ENCODE results near the gene ARHGAP12. TPM values are rescaled to one million over a fixed set of nuclear protein-coding genes. Genes with fewer than 3 reads are reported as not detected.

The ARHGAP12 gene
- total and polyA plus RNA-seq, 8 donors = 25.5 to 40.4 (median 37.3) TPM

DNA sequence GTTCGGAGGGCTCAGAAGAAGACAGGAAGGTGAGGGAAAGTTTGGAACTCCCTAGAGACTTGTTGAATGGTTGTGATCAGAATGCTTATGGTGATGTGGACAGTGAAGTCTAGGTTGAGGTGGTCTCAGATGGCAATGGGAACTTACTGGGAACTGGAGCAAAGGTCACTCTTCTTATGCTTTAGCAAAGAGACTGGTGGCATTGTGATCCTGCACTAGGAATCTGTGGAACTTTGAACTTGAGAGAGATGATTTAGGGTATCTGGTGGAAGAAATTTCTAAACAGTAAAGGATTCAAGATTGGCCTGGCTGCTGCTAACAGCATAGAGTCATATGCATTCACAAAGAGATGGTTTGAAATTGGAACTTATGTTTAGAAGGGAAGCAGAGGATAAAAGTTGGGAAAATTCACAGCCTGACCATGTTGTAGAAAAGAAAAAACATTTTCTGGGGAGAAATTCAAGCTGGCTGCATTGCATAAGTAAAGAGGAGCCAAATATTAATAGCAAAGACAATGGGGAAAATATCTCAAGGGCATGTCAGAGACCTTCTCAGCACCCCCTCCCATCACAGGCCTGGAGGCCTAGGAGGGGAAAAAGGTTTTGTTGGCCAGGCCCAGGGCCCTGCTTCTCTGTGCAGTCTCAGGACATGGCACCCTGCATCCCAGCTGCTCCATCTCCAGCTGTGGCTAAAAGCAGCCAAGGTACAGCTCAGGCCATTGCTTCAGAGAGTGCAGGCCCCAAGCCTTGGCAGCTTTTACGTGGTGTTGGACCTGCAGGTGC is 26.0 kb upstream of the ARHGAP12 start:
- Histone ChIP-seq H3K9me3 (peaks cover 0 to 10% of the 10 kb centered on the region in 2 donors), H3K27me3 (no peaks in the 10 kb centered on the region), H3K27ac (no peak overlapping the region), H3K4me1 (peaks cover 0 to 16% of the 10 kb centered on the region in 2 donors), H3K4me3 (no peak overlapping the region), H3K36me3 (no peaks in the 10 kb centered on the region)
- no peak for DNase-seq
- intact Hi-C loops (cut with DNase I) = no loop called here
- ATAC-seq = no peak
- TF ChIP-seq, protein P1, sequence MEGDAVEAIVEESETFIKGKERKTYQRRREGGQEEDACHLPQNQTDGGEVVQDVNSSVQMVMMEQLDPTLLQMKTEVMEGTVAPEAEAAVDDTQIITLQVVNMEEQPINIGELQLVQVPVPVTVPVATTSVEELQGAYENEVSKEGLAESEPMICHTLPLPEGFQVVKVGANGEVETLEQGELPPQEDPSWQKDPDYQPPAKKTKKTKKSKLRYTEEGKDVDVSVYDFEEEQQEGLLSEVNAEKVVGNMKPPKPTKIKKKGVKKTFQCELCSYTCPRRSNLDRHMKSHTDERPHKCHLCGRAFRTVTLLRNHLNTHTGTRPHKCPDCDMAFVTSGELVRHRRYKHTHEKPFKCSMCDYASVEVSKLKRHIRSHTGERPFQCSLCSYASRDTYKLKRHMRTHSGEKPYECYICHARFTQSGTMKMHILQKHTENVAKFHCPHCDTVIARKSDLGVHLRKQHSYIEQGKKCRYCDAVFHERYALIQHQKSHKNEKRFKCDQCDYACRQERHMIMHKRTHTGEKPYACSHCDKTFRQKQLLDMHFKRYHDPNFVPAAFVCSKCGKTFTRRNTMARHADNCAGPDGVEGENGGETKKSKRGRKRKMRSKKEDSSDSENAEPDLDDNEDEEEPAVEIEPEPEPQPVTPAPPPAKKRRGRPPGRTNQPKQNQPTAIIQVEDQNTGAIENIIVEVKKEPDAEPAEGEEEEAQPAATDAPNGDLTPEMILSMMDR (IDR thresholded peaks at IDR 0.05) = no peak

DNA sequence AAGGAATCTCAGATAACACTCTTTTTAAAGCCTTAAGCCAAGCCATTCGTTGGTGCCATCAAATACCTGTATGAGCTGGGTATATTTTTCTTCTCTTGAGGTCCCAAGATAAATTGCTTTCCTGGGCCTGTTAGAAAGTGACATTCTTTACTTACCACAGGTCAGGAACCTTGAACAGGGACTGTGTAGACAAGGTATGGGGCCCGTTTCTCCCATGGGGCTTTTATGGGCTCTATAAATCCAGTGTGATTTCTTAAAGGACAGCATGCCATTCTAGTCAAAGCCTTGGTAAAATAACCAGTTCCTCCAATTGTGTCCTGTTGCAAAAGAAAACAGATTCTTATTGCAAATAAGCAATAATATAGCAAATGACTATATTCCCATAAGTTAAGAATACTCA is 24.8 kb upstream of the ARHGAP12 start:
- DNase-seq = no peak
- peaks cover 0 to 10% of the 10 kb centered on the region in 2 donors for H3K9me3 ChIP-seq
- ATAC-seq = no peak
- H3K4me1 ChIP-seq = peaks cover 0 to 8% of the 10 kb centered on the region in 2 donors
- H3K27ac ChIP-seq = no peak overlapping the region
- intact Hi-C loops (cut with DNase I) = no loop called here
- TF ChIP-seq, protein P1 (IDR thresholded peaks at IDR 0.05) = no peak
- no peak overlapping the region for H3K4me3 ChIP-seq
- H3K27me3 ChIP-seq = no peaks in the 10 kb centered on the region
- no peaks in the 10 kb centered on the region for H3K36me3 ChIP-seq

DNA sequence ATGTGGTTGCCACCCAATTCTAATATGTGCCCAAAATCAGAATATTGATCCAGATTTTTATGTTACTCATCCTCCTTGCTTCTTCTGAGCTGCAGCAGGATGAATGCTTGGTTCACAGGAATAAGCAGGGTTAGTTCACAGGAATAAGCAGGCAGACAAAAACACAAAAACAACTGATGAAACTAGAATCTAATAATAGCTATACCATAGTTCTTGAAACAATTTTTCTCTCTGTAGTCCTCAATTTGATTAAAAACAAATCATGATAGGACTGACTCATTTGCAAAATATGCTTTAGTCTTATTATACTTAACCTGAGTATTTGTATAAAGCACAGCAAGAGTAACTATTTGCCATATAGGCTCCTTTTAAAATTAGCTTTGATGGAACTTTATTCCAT is 24.4 kb upstream of the ARHGAP12 start:
- Histone ChIP-seq H3K4me3 (no peak overlapping the region), H3K4me1 (peaks cover 0 to 9% of the 10 kb centered on the region in 2 donors), H3K9me3 (peaks cover 0 to 10% of the 10 kb centered on the region in 2 donors), H3K27me3 (no peaks in the 10 kb centered on the region), H3K36me3 (no peaks in the 10 kb centered on the region), H3K27ac (no peak overlapping the region)
- DNase-seq (no peak), ATAC-seq (no peak)
- TF ChIP-seq, protein P1 (IDR thresholded peaks at IDR 0.05) = no peak
- intact Hi-C loops (cut with DNase I) = no loop called here

DNA sequence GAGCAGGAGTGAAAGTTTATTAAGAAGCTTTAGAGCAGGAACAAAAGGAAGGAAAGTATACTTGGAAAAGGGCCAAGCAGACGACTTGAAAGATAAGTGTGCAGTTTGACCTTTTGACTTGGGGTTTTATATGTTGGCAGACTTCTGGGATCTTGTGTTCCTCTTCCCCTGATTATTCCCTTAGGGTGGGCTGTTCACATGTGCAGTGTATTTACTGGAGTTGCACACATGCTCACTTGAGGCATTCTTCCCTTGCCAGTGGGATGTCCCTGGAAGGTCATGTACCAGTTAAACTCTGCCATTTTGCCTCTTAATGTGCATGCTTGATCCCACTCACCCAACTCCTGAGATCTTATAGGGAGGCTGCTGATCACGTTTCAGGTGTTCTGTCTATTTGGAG is 23.4 kb upstream of the ARHGAP12 start:
- TF ChIP-seq, protein P1 (IDR thresholded peaks at IDR 0.05) = no peak
- ATAC-seq (no peak), DNase-seq (no peak)
- intact Hi-C loops (cut with DNase I) = no loop called here
- no peak overlapping the region for H3K4me3 ChIP-seq
- peaks cover 4 to 18% of the 10 kb centered on the region in 2 donors for H3K4me1 ChIP-seq
- H3K27ac ChIP-seq = no peak overlapping the region
- peaks cover 0 to 10% of the 10 kb centered on the region in 2 donors for H3K9me3 ChIP-seq
- no peaks in the 10 kb centered on the region for H3K36me3 ChIP-seq
- no peaks in the 10 kb centered on the region for H3K27me3 ChIP-seq

DNA sequence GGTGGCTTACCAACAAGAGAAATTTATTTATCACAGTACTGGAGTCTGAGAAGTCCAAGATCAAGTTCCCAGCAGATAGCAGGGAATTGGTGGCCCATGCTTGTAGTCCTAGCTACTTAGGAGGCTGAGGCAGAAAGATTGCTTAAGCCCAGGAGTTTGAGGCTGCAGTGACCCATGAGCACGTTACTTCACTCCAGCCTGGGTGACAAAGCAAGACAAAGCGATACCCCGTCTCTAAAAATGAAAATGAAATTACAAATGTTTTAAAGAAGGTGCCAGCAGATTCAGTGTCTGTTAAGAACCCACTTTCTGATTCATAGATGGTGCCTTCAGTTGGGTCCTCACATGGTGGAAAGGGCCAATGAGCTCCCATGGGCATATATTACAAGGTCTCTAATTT is 20.6 kb upstream of the ARHGAP12 start:
- H3K36me3 ChIP-seq = no peaks in the 10 kb centered on the region
- no peaks in the 10 kb centered on the region for H3K27me3 ChIP-seq
- no peak overlapping the region for H3K27ac ChIP-seq
- H3K4me3 ChIP-seq = no peak overlapping the region
- TF ChIP-seq, protein P1 (IDR thresholded peaks at IDR 0.05) = no peak
- H3K4me1 ChIP-seq = peaks cover 5 to 30% of the 10 kb centered on the region in 2 donors
- H3K9me3 ChIP-seq = peaks cover 0 to 5% of the 10 kb centered on the region in 2 donors
- ATAC-seq = peak; percentile 20
- no peak for DNase-seq
- intact Hi-C loops (cut with DNase I) = loop anchor here in 1 of 2 donors (5.0 kb wide), 1 partner anchor 87 kb away; no protein-coding TSS in a partner anchor

Measured in left lung (tissue), 10 donors.